Measurements from ENCODE around the gene CTNND1. TPM values are rescaled to one million over a fixed set of nuclear protein-coding genes. Genes with fewer than 3 reads are reported as not detected.
A peak's percentile ranks its signal among the peaks of the same experiment; 100 is the strongest.
"Not testable (repeated sequence)": the region's sequence is repeated elsewhere in the genome, so short reads cannot be mapped to it uniquely, and the experiment has no call there.

The CTNND1 gene
- total and polyA plus RNA-seq, 9 of the 15 experiments (the other 6 are each of a cell fraction or from before 2014, with no cell fraction given), result 11.1 to 74.0 (median 43.3) TPM

GRCh38 chr11:57713835-57714234 lies 47.8 kb upstream of the CTNND1 start (continued):
- TF ChIP-seq CXXC5 (CRISPR knock-in tag; IDR thresholded peaks at IDR 0.05) (no peak), FUS (optimal IDR thresholded peaks at IDR 0.05; ENCODE audit: low read depth, low read length) (no peak), SAFB (IDR thresholded peaks at IDR 0.05; ENCODE audit: borderline replicate concordance, low read depth, low read length) (no peak), RFX1 (IDR thresholded peaks at IDR 0.05) (peak; percentile 12; the same call in 1 of the 2 replicates), NEUROD1 (IDR thresholded peaks at IDR 0.05; ENCODE audit: borderline replicate concordance, low read depth, low read length, partially characterized antibody) (no peak)

- 100% methylated on average over 1 of the region's 34 CpGs for WGBS (ENCODE audit: insufficient coverage, low coverage, missing lambda C conversion rate)
- H3K9me1 ChIP-seq (ENCODE audit: control insufficient read depth, insufficient read depth, low read length); DNase-seq (ENCODE audit: extremely low read depth in 1 of 4, low spot score in 3 of 4); H2AFZ ChIP-seq (ENCODE audit: low read depth, low read length); POLR2A ChIA-PET; H3K27me3 ChIP-seq (ENCODE audit: control insufficient read depth in 2 of 2, insufficient read depth in 2 of 2, low read length in 2 of 2); CTCF ChIA-PET (ENCODE audit: low intra/inter-chr PET ratio); intact Hi-C loops (cut with micrococcal nuclease); H4K20me1 ChIP-seq (replicated peaks; ENCODE audit: control insufficient read depth, insufficient read depth, low read length); ATAC-seq; H3K9me3 ChIP-seq (replicated peaks; ENCODE audit: control insufficient read depth, insufficient read depth, low read depth, low read length); H3K9ac ChIP-seq (ENCODE audit: insufficient read depth in 1 of 2, low read depth in 2 of 2, low read length in 2 of 2); H3K4me1 ChIP-seq (replicated peaks in 1 of 2; ENCODE audit: control insufficient read depth in 2 of 2, insufficient read depth in 2 of 2, low read length in 2 of 2); FAIRE-seq; BruUV-seq (replicated peaks); H3K4me3 ChIP-seq; in situ Hi-C loops (cut with MboI); H3K4me2 ChIP-seq (ENCODE audit: insufficient read depth, low read length); H3K27ac ChIP-seq (ENCODE audit: extremely low read depth, low read depth, low read length): not testable (repeated sequence)
- H3K36me3 ChIP-seq (ENCODE audit: control insufficient read depth, insufficient read depth, low read length), result peaks cover 52% of the 10 kb centered on the region; the same call in 1 of the 3 replicates
- peaks cover 78% of the 10 kb centered on the region for H3K79me2 ChIP-seq (ENCODE audit: control insufficient read depth, insufficient read depth, low read length)
These were observed 44.9 kb upstream of the CTNND1 start for GRCh38 chr11:57716726-57717125.

Data from K562 (cell line).